MM.1S (cell line): Measurements from ENCODE around the gene ZNF208.
"Not testable (repeated sequence)": the region's sequence is repeated elsewhere in the genome, so short reads cannot be mapped to it uniquely, and the experiment has no call there.

Experiments
- DNase-seq: peaks from one replicate; pipeline ENCODE4 v3.0.0-alpha.2; 2015
- H2AFZ ChIP-seq: fragments of 300-600 bp; sonication (generic); 2 replicates; pipeline ENCODE4 v1.6.0; 2016; ENCODE audit warnings: antibody characterized with exemption, low read length
- H3F3A ChIP-seq: fragments of 300-600 bp; sonication (generic); 2 replicates; pipeline ENCODE4 v1.6.1; 2016; ENCODE audit warnings: mild to moderate bottlenecking, antibody characterized with exemption, low read length, moderate library complexity, mixed read lengths; ENCODE audit not compliant: insufficient read depth
- H3K27ac ChIP-seq: fragments of 300-600 bp; sonication (generic); 2 replicates; pipeline ENCODE4 v1.5.1; 2016; ENCODE audit warnings: mild to moderate bottlenecking, low read length
- H3K27me3 ChIP-seq: fragments of 300-600 bp; sonication (generic); replicated peaks from 2 replicates; pipeline ENCODE4 v1.6.0; 2016; ENCODE audit warnings: low read length; ENCODE audit not compliant: insufficient read depth
- H3K36me3 ChIP-seq: fragments of 300-600 bp; sonication (generic); replicated peaks from 2 replicates; pipeline ENCODE4 v1.6.1; 2016; ENCODE audit warnings: mild to moderate bottlenecking, low read length, mixed read lengths; ENCODE audit not compliant: insufficient read depth
- H3K4me1 ChIP-seq: fragments of 300-600 bp; sonication (generic); 2 replicates; pipeline ENCODE4 v1.6.1; 2016; ENCODE audit warnings: low read length, mixed read lengths
- H3K4me2 ChIP-seq: fragments of 300-600 bp; sonication (generic); 2 replicates; pipeline ENCODE4 v1.6.0; 2016; ENCODE audit warnings: low read depth, low read length
- H3K4me3 ChIP-seq: fragments of 300-600 bp; sonication (generic); 2 replicates; pipeline ENCODE4 v1.5.1; 2016; ENCODE audit warnings: low read length, mixed read lengths
- H3K79me2 ChIP-seq: fragments of 300-600 bp; sonication (generic); 2 replicates; pipeline ENCODE4 v1.6.1; 2016; ENCODE audit warnings: mixed run types, low read length, mixed read lengths
- H3K9ac ChIP-seq: fragments of 300-600 bp; sonication (generic); 2 replicates; pipeline ENCODE4 v1.6.1; 2016; ENCODE audit warnings: low read length, mixed read lengths
- H3K9me2 ChIP-seq: fragments of 300-600 bp; sonication (generic); replicated peaks from 2 replicates; pipeline ENCODE4 v1.6.1; 2016; ENCODE audit warnings: mild to moderate bottlenecking, low read length, mixed read lengths; ENCODE audit not compliant: insufficient read depth
- H3K9me3 ChIP-seq: fragments of 300-600 bp; sonication (generic); replicated peaks from 2 replicates; pipeline ENCODE4 v1.6.1; 2016; ENCODE audit warnings: mild to moderate bottlenecking, low read length, mixed read lengths; ENCODE audit not compliant: insufficient read depth
- H4K20me1 ChIP-seq: fragments of 300-600 bp; sonication (generic); 2 replicates; pipeline ENCODE4 v1.6.1; 2016; ENCODE audit warnings: mild to moderate bottlenecking, low read length, moderate library complexity, mixed read lengths; ENCODE audit not compliant: insufficient read depth
- EZH2 ChIP-seq: fragments of 300-600 bp; sonication (generic); optimal IDR thresholded peaks from 2 replicates; pipeline ENCODE3; 2017; ENCODE audit warnings: low read depth, mild to moderate bottlenecking, antibody characterized with exemption, low read length, mixed read lengths
- EZH2phosphoT487 ChIP-seq: fragments of 300-600 bp; sonication (generic); IDR thresholded peaks from 2 replicates; pipeline ENCODE4 v1.6.1; 2018; ENCODE audit warnings: antibody characterized with exemption, low read length
- TF ChIP-seq, protein P1 (sequence below): fragments of 300-600 bp; sonication (generic); IDR thresholded peaks from 2 replicates; pipeline ENCODE4 v1.5.1; 2016; ENCODE audit warnings: antibody characterized with exemption, low read length, mixed read lengths

ZNF208 gene

DNA sequence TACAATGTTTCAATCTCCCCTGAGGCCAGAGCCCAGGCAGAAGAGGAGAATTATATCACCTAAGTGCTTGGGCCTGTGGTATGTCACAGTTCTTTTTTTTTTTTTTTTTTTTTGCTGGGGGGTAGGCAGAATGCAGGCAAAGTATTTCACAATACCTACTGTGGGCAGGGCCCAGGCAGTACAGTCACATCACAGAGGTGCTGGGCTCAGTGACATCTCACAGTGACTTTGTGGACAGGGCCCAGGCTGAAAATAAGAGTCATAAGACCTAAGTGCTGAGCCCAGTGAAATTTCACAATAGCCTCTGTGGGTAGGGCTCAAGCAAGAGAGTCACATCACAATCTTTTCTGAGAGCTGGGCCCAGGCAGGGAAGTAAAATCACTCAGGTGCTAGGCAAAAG is 15.9 kb upstream of the ZNF208 start:
- Histone ChIP-seq H2AFZ (no peak overlapping the region), H3K27ac (no peak overlapping the region), H3K9ac (no peak overlapping the region), H3K79me2 (no peaks in the 10 kb centered on the region), H3K9me3 (no peaks in the 10 kb centered on the region), H3K36me3 (no peaks in the 10 kb centered on the region), H3F3A (no peaks in the 10 kb centered on the region), H3K9me2 (no peaks in the 10 kb centered on the region), H3K4me3 (no peak overlapping the region), H4K20me1 (no peaks in the 10 kb centered on the region), H3K4me2 (no peak overlapping the region), H3K4me1 (no peaks in the 10 kb centered on the region), H3K27me3 (no peaks in the 10 kb centered on the region)
- no peak for DNase-seq
- TF ChIP-seq, protein P1, sequence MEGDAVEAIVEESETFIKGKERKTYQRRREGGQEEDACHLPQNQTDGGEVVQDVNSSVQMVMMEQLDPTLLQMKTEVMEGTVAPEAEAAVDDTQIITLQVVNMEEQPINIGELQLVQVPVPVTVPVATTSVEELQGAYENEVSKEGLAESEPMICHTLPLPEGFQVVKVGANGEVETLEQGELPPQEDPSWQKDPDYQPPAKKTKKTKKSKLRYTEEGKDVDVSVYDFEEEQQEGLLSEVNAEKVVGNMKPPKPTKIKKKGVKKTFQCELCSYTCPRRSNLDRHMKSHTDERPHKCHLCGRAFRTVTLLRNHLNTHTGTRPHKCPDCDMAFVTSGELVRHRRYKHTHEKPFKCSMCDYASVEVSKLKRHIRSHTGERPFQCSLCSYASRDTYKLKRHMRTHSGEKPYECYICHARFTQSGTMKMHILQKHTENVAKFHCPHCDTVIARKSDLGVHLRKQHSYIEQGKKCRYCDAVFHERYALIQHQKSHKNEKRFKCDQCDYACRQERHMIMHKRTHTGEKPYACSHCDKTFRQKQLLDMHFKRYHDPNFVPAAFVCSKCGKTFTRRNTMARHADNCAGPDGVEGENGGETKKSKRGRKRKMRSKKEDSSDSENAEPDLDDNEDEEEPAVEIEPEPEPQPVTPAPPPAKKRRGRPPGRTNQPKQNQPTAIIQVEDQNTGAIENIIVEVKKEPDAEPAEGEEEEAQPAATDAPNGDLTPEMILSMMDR = no peak
- no peak for TF ChIP-seq EZH2
- TF ChIP-seq EZH2phosphoT487 = no peak

DNA sequence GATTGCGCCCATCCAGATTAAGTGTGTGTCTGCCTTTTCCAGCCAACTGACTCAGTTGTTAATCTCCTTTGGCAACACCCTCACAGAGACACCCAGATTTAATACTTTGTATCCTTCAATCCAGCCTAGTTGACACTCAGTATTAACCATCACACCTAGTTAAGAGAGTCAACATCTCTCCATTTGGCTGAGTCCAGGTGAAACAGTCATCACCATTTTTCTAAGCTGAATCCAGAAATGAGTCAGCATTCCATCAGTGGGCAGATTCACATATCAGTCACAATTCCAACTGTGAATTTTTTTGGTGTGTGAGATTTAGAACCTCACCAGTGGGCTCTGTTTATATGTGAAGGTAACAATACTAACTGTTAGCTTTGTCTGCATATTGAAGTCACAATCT is 14.8 kb upstream of the ZNF208 start:
- H3K9me2 ChIP-seq, H3K4me2 ChIP-seq, H3K9me3 ChIP-seq, DNase-seq, H3F3A ChIP-seq, H4K20me1 ChIP-seq, H3K4me1 ChIP-seq, H3K27me3 ChIP-seq, H3K27ac ChIP-seq, H3K36me3 ChIP-seq, H3K79me2 ChIP-seq, H3K4me3 ChIP-seq, H2AFZ ChIP-seq, H3K9ac ChIP-seq: not testable (repeated sequence)

DNA sequence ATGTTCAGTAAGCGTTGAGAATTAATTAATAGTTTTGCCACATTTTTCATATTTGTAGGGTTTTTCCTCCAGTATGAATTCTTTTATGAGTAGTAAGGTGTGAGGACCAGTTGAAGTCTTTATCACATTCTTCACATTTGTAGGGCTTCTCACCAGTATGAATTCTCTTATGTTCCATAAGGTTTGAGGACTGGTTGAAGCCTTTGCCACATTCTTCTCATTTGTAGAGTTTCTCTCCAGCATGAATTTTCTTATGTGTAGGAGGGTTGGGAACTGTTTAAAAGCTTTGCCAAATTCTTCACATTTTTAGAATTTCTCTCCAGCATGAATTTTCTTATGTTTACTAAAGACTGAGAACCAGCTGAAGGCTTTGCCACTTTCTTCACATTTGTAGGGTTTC is 40.3 kb downstream of the ZNF208 start:
- Histone ChIP-seq H3K9ac (no peak overlapping the region), H3F3A (no peaks in the 10 kb centered on the region), H3K79me2 (no peaks in the 10 kb centered on the region), H4K20me1 (no peaks in the 10 kb centered on the region), H3K9me3 (no peaks in the 10 kb centered on the region), H3K4me2 (no peak overlapping the region), H3K4me1 (no peaks in the 10 kb centered on the region), H3K27me3 (no peaks in the 10 kb centered on the region), H3K36me3 (no peaks in the 10 kb centered on the region), H3K4me3 (no peak overlapping the region), H2AFZ (no peak overlapping the region), H3K27ac (no peak overlapping the region), H3K9me2 (no peaks in the 10 kb centered on the region)
- no peak for DNase-seq
- TF ChIP-seq, protein P1 = no peak
- TF ChIP-seq EZH2 (no peak), EZH2phosphoT487 (no peak)

DNA sequence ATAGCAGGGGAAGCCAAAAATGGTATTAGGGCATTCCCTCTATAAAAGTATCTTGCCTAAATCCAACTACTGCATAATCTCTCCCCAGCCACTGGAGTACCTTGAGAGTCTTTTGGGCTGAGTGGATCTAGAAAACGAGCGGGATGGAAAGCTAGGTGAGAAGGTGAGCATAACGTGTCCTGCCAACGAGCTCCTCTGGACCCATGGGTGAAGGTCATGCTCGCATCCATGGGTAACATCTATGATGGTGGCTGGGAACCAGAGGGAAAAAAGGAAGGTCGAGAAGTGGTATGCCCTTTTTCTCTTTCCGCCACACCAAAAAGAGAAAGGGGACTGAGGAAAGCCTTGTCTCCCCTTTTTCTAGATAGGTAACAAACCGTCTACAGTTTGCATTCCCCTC is 63.0 kb downstream of the ZNF208 start:
- Histone ChIP-seq H4K20me1 (no peaks in the 10 kb centered on the region), H3K4me1 (no peaks in the 10 kb centered on the region), H3K27ac (no peak overlapping the region), H3K9ac (no peak overlapping the region), H3K4me3 (no peak overlapping the region), H2AFZ (no peak overlapping the region), H3F3A (no peaks in the 10 kb centered on the region), H3K36me3 (no peaks in the 10 kb centered on the region), H3K4me2 (no peak overlapping the region), H3K79me2 (no peaks in the 10 kb centered on the region), H3K9me3 (no peaks in the 10 kb centered on the region), H3K9me2 (no peaks in the 10 kb centered on the region), H3K27me3 (no peaks in the 10 kb centered on the region)
- no peak for DNase-seq
- TF ChIP-seq, protein P1 = no peak
- TF ChIP-seq EZH2phosphoT487 (no peak), EZH2 (no peak)
